Caki2 (cell line): Measurements from ENCODE around the gene FAHD2A. TPM values are rescaled to one million over a fixed set of nuclear protein-coding genes. Genes with fewer than 3 reads are reported as not detected.
A peak's percentile ranks its signal among the peaks of the same experiment; 100 is the strongest.
"Not testable (repeated sequence)": the region's sequence is repeated elsewhere in the genome, so short reads cannot be mapped to it uniquely, and the experiment has no call there.

Experiments used
- DNase-seq: peaks from one replicate; pipeline ENCODE4 v3.0.0-alpha.2; 2015; ENCODE audit warnings: low read depth
- in situ Hi-C: cut with HindIII; loops from 2 replicates; pipeline ENCODE4 v1.10.0; 2016; ENCODE audit warnings: low sequenced_read_pairs, low pct_unique_long_range_greater_than_20kb, mixed read lengths
- total RNA-seq: library from RNA; depleted of rRNA; stranded (reverse); fragments of >200 nt; shearing (Covaris generic); gene quantifications from 2 replicates; pipeline ENCODE4 v1.2.3, GENCODE V29; 2014; ENCODE audit warnings: low replicate concordance

FAHD2A gene
- total RNA-seq, 1 experiment from 2014 or later: 99.1 TPM

DNA sequence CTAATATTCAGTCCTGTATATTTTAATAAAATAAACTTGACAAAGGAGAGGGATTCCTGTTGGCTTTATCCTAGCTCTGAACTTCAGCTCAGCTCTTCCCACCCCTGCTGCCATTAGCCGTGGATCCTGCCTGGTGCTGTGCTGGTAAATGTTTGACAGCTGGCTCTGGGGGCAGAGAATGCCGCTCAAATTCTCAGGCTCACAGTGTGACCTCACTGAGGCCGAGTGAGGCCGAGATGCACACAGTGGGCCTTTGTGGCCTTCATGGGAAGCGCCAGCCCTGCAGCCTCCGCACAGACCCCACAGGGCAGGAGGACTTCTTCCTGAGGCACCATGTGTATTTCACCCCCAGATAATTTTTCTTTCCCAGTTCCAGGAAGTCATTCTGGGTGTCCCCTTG is 16.5 kb upstream of the FAHD2A start:
- DNase-seq: no peak
- in situ Hi-C loops: no loop called here

GRCh38 chr2:95387358-95387757 is 15.2 kb upstream of the FAHD2A start:
- no peak for DNase-seq
- in situ Hi-C loops: no loop called here

DNA sequence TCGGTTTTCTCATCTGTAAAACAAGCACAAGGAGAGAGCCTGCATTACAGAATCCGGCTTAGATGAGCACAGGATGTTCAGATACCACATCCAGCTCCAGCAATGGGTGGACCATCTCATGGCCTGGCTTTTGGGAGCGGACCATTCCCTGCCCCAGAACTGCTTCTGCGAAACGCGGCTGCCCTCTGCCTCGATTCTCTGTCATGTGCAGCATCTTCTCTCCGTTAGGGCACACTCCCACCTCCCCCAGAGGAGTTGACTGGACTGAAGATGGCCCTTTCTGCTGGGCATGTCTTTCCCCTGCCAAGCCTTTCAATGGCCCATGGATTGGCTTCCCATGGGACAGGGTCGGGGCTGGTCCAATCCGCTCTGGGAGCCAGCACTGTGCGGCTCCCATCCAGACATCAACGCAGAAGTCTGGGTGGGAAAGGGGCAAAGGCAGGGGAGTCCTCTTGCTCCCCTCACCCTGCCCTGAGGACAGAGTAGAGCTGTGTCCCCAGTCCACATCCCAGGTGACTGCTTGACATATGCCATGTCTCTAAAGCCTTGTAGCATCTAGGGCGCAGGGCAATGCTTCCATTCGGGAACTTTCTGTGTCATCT is 14.3 kb upstream of the FAHD2A start:
- no peak for DNase-seq
- in situ Hi-C loops: no loop called here

GRCh38 chr2:95388856-95389244 is 13.7 kb upstream of the FAHD2A start:
- DNase-seq: no peak
- in situ Hi-C loops: no loop called here

DNA sequence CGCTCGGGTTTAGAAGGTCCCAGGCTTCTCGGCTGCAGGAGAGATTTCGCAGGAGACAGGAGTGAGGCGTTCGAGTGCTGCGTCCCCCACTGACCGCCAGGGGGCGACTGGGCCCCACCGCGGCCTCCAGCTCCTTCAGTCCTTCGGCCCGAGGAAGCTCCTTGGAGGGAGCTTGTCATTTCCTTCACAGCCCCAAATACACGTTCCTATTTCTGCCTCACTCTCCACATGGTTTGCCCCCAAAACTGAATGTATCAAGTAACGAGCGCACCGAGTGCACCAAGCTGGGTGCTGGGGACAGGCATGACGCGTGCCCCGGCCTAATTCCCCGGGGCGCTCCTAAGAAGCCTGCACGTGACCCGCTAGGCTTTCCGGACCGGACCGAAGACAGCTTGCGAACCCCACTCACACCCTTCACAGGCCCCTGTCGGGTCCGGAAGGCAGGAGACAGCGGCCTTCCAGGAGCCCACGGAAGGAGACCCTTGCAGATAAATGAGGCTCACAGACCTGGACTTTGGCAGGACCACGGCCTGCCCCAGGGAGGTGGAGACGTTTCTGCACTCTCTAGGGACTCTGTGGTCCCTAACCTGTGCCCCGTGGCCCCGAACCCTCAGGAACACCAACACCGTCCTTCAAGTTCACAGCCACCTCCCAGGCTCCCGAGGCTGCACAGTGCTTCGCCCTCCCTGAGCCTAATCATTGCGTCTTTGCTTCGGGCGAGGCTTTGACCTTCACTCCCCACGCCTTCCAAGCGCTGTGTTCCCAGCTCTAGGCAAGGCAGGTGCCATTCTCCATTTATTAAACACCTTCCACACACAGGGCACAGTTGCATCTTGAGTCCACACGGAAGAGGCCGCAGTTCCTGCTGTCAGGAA is 13.0 kb upstream of the FAHD2A start:
- in situ Hi-C loops: no loop called here
- no peak for DNase-seq

- in situ Hi-C loops: no loop called here
- DNase-seq: no peak
These were observed 12.1 kb upstream of the FAHD2A start for GRCh38 chr2:95390272-95390880.

DNA sequence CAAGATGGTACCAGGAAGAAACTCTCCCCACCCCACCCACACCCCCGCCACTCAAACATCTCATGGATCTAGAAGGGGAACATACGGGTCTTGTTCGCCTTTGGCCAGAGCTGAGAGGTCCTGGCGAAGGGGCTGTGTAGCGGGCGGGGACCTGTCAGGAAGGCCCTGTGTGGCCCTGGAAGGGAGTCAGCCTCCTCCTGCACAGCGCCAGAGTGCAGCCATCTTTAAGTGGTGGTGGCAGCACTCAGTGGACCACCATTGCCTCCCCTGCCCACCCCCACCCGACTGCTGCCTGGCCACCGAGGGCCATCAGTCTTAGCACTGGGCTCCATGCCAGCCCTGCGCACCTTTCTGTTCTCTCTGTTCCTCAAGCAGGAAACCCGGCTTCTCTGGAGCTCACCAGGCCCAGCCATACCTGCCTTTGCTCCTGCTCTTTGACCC is 11.6 kb upstream of the FAHD2A start:
- in situ Hi-C loops: no loop called here
- DNase-seq: no peak

- in situ Hi-C loops: no loop called here
- DNase-seq: no peak
These were observed 10.7 kb upstream of the FAHD2A start for GRCh38 chr2:95391641-95392310.

DNA sequence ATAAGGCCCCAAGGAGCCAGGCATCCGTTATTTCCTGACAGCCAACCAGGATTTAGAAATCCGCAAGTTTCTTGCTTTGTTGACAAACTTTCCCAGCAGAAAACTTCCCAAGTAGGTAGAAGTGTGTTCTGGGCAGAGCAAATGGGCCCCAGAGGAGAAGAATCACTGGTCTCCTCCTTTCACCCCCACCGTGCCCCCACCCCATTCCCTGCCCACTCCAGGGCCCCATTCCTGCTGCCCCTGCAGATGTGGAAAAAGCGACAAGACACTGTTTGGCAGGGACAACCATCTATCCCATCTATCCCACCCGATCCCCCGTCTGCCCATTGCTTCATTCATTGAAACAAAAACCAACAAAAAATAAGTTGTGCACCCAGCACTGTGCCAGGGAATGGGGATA is 10.2 kb upstream of the FAHD2A start:
- no peak for DNase-seq
- in situ Hi-C loops: no loop called here

- DNase-seq: no peak
- in situ Hi-C loops: no loop called here
These were observed 9.6 kb upstream of the FAHD2A start for GRCh38 chr2:95392730-95393455.

GRCh38 chr2:95393901-95394300 is 8.6 kb upstream of the FAHD2A start:
- no peak for DNase-seq
- in situ Hi-C loops: no loop called here

DNA sequence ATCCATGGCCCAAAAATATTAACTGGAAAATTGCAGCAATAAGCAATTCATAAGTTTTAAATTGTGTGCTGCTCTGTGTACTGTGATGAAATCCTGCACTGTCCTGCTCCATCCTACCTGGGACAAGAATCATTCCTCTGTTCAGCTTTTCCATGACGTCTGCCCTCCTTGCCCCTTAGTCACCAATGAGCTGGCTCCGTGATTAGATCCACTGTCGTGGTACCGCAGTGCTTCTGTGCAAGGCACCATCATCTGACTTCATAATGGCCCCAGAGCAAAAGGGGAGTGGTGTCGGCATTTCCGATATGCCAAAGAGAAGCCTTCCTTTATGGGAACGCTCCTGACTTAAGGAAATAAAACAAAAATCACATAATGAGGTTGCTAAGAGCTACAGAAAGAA is 3.4 kb upstream of the FAHD2A start:
- no peak for DNase-seq
- in situ Hi-C loops: no loop called here

DNA sequence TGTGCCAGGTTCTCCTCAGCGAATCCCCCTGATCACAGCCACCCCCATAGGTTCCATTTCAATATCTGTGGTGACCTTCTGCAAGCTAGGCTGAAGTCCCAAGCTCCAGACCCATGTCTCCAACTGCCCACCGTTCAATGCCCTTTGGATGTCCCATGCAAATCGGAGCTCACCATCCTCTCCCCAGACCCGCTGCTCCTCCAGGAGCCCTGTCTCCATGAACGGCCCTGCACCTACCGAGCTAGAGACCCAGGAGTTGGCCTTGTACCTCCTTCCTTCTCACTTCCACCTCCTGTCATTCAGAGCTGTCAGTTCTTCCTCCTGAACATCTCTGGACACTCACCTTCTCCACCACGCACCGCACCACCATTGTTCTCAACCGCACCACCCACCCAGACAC is 1.0 kb upstream of the FAHD2A start:
- in situ Hi-C loops: no loop called here
- no peak for DNase-seq

DNA sequence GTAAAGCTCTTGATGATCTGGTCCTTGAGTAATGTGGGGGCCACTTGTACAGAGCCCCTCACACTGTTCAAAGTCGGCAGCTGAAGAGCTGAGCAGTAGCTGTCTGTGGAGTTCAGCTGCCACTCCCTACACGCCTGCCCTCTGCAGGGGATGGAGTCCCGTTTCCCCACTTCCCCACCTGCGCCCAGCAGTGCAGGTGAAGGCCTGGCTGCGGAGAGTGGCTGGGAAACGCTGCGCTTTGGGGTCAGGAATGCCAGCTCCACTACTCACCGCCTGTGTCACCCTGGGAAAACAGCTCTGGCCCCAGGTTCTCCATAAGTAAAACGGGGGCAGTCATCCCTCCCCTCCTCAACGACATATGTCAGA is 521 bp upstream of the FAHD2A start:
- in situ Hi-C loops, DNase-seq: not testable (repeated sequence)

DNA sequence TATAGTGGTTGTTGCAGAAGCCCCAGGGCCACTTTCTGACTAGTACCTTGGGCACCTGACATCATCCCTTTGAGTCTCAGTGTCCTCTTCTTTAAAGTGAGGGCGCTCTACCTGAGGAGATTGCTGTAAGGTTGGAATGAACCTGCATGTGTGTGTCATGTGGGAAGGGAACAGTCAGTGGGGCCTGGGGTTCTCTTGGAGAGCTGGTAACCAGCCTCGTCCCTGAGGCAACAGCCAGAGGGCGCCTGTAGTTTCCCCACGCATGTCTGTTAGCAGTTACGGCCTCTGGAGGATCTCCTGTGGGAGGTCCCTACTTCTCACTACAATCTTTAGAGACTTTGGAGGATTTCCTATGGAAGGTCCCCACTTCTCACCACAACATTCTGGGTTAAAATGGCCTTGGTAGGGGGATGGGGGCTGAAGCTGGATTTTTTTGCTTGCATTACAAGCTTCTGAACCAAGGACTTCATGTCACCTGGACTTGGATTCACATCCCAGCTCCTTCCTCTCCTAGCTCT is 755 bp downstream of the FAHD2A start:
- DNase-seq: peak; percentile 37
- in situ Hi-C loops: not testable (repeated sequence)

- DNase-seq, in situ Hi-C loops: not testable (repeated sequence)
These were observed 1.3 kb downstream of the FAHD2A start for GRCh38 chr2:95403824-95404223.

- DNase-seq, in situ Hi-C loops: not testable (repeated sequence)
These were observed 2.2 kb downstream of the FAHD2A start for GRCh38 chr2:95404676-95405075.

- in situ Hi-C loops, DNase-seq: not testable (repeated sequence)
These were observed 8.7 kb downstream of the FAHD2A start for GRCh38 chr2:95411239-95411638.
